ELR (cell line): Measurements from ENCODE around the gene OR14A2.
"Not testable (repeated sequence)": the region's sequence is repeated elsewhere in the genome, so short reads cannot be mapped to it uniquely, and the experiment has no call there.

Experiments used
- DNase-seq: peaks from one replicate; pipeline ENCODE4 v3.0.0-alpha.2; 2015; ENCODE audit warnings: low read depth

The OR14A2 gene

DNA sequence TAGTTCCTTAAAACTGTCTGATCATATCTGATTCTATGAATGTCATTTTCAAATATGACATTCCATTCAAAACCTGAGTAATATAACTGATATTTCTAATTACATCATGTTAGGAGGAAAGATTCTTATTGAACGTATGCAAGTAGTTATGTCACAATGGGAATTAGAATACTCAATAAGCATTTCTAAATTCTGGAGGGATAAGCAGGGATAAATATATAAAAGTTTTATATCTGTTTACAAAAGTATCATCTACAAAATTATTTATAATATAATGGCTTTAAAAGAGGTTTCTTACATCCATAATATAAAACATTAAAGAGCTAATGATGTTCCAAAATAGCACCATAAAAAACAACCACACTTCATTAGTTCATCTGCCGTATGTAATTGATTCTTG, at the start of gene OR14A2:
Gene OR14A2 (minus strand): TSS at position 101 of the 400 bp plus-strand sequence.
- DNase-seq: no peak

DNA sequence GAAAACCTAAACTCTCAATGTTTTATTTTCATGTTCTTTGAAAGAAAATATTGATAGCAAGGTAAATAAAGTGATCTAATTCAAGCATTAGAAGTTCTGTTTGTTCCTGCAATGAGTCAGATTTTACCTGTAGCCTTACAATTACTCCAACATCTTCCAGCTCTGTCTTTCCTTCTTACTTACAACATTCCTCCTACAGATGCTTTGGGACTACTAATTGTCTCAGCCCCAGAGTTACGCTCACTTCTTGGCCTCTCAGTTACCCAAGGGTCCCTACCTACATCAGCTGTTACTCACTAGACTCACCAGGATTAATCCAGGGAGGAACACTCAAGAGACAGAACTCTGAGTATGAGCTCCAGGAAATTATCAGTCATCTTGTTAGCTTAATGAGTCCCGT, 49.6 kb upstream of the OR14A2 start:
- no peak for DNase-seq

DNA sequence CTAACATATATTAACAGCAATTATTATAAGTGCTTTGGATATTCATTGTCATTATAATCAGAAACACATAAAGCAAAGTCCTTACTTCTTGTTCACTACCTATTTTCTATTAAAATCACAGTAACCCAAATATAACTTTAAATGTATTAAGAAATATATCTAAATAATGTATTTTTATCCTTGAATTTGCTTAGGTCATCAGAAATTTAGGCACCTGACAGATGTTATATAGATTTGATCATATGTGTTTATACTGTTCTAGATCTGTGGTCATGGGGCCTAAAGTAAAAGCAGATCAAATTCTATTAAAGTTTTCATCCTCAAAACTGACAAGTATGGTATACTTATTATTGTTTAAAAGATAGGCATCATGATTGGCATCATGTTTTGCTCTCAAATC, 21.7 kb upstream of the OR14A2 start:
- DNase-seq: no peak

DNA sequence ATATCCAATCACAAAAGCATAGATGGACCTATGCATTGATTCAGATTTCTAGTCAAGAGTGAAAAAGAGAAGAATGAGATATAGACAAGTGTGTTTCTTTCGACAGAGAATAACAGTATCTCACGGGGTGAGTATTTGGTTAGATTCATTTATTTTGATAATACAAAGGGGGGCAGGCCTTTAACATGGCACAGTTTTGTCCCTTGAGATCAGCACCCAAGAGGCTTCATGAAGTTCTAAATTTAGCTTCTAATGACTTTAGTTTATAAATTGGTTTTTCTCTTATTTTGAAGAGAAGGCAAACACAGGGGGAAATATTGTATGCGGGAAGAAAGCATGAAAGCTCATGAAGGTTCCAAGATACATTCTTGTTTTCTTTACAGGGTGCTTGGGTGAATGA, 12.5 kb upstream of the OR14A2 start, which contains the start of gene OR1C1:
Gene OR1C1 (minus strand): TSS at position 101 of the 400 bp plus-strand sequence. CDS start 2,150 bp downstream, outside the sequence.
- DNase-seq: no peak

DNA sequence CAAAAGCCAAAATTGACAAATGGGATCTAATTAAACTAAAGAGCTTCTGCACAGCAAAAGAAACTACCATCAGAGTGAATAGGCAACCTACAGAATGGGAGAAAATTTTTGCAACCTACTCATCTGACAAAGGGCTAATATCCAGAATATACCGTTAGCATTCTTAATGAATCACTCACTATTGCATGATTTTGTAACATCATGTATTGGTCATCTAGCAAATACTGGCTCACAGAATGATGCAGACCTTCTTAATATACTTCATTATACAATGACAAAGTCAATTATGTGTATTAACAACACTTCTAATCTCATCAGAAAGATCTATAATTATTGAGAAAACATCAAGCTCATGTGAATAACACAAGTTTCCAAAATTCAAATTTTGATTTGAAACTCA, 6.4 kb upstream of the OR14A2 start:
- DNase-seq: not testable (repeated sequence)

DNA sequence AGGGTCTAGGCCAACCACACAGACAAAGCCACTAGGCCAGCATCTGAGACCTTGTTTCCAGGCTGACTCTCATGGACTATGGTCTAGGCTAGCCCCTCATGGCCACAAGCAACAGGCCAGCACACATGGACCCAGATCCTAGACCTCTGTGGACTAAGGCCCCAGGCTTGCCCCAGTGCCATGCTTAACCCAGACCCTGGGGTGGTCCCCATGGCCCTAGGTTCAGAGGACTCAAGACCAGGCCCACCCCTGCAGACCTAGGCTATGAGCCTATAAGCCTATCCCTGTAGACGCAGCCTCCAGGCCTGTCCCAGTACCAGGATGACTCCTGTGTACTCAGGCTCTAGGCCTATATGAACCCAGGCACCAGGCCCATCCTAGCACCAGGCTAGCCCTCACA, 1.9 kb upstream of the OR14A2 start:
- DNase-seq: no peak

DNA sequence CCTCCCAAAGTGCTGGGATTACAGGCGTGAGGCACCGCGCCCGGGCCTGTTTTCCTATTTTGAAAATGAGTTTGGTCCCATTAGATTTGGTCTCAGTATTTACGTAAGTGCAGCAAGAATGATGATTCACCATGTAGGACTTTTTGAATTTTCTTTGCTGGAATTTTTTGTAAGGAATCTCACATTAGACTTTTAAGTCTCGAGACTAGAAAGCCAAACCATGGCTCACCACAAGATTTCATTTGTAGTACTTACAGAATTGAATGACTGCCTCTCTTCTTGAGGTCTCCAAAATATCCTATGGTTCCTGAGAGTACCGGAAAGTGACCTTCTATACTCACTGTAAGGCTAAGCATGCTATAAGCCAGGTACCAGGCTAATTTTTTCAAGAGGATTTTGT, 325 bp downstream of the OR14A2 start:
- peak; percentile 38 for DNase-seq

DNA sequence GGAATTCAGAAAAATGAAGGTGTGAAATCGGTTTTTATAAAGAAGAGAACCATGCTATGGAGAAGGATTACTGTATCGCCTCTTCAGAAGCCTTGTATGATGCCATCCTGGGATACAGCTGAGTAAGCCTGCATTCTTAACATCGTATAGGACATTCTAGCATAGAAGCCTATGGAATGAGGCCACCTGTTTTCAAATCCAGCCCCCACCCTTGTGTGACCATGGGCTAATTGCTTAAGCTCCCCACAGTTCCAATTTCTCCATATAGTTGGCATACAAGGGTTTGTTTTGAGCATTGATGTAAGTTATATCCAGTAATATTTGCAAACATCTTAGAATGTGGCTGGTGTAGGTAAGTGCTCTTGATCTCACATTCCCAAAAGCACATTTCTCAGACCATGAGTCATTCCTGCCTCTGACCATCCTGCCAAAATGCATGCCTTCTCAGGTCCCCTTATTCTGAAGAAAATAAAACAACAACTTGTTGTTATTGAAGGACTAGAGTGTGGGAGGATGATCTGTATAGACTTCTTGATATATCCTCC, 1.5 kb downstream of the OR14A2 start:
- no peak for DNase-seq

DNA sequence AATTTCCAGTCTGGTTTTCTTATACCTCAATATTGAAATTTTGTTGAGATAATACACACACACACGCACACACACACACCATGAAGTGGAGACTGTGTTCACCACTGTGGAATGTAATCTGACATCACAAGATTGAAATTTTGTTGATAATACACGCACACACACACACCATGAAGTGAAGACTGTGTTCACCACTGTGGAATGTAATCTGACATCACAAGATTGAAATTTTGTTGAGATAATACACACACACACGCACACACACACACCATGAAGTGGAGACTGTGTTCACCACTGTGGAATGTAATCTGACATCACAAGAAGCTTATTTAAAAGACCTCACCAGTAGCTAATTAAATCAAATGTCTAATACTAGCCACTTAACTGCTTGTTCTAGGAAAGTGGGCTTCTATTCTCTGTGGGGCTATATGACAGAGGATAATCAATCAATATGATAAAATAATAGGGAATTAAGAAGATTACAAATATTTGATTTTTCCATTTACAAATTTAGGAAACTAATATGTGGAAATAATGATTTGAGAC, 5.7 kb downstream of the OR14A2 start:
- DNase-seq: peak; percentile 38

DNA sequence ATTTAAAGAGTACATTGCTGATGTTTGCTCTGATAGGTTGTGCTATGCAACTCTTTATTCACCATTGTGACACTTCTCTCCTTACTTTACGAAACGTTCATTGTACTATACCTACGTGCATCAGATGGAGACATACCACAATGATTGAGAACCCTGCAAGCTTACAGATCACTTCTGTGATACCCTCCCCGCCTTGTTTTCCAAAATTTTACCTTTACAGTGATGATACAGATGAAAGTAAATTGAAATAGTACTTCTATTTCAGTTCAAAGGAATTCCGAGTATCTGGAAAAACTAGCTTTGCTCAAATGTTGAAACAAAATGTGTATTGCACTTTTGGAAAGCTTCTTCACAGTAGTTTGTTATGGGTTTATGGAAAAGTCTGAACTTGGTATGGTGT, 6.2 kb downstream of the OR14A2 start:
- DNase-seq: no peak

DNA sequence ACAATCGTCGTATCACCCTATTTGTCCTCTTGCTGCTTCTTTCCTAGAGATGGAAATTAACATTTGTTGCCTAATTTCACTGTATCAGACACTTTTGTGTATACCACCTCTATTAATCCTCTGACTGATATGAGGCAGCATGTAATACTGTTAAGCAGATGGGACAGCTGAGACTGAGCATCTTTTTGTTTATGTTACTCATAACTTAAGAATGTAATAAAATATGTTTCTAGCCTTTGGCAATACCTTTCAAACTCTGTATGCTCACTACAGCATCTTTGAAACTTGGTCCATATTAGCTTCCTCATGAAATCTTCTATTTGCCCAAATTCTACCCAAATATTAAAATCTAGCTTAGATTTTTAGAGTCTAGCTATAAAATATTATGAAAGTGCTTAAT, 7.2 kb downstream of the OR14A2 start:
- DNase-seq: peak; percentile 48

DNA sequence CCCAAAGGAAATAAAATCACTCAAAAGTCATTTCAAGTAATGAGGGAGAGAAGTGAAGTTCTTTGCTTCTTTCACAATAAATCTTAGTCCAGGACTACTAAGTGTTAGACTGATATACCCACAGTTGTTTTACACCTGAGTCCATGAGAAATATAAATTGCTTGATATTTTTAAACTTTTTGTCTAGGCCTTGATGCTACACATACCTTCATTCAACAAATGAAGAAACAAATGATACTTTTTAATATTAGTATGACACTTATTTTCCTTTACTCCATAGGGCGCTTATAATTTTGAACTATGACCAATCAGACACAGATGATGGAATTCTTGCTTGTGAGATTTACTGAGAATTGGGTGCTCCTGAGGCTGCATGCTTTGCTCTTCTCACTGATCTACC, 9.6 kb downstream of the OR14A2 start, which contains the start of gene OR14K1:
Gene OR14K1 (plus strand): TSS at position 301 of the 400 bp plus-strand sequence. CDS start 0 bp downstream, at position 301.
- DNase-seq: no peak

DNA sequence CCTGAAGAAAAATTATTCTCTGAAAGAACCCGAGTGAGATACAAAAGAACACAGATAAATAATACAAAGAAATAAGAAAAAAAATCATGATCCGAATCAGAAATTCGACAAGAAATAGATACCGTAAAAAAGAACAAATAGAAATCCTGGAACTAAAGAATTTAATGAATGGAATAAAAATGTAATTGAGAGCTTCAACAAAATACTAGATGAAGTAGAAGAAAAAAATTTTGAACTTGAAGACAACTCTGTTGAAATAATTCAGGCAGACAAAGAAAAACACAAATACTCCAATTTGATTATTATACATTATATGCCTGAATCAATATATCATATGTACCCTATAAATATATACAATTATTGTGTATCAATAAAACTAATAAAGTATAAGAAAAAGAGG, 26.7 kb downstream of the OR14A2 start:
- DNase-seq: no peak

DNA sequence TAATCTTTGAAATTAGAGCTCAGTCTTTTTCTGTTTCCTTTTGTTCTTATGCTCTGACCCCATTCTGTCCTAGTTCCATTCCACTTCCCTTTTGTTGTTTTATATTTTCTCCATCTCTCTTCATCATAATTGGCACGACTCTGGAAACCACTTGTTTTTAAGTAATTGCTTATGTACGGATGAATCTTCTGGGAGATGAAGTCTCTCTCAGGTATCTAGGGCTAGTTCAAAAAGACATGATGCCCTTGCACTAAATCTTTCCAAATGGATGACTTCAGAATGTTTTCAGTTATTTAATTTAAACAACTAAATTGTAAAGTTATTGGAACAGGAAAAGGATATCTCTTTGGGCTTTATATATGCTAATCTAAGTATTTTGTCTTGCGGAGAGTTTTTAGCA, 31.4 kb downstream of the OR14A2 start, which contains the start of gene OR6F1:
Gene OR6F1 (minus strand): TSS at position 101 of the 400 bp plus-strand sequence. CDS start 3,891 bp downstream, outside the sequence.
- DNase-seq: no peak

DNA sequence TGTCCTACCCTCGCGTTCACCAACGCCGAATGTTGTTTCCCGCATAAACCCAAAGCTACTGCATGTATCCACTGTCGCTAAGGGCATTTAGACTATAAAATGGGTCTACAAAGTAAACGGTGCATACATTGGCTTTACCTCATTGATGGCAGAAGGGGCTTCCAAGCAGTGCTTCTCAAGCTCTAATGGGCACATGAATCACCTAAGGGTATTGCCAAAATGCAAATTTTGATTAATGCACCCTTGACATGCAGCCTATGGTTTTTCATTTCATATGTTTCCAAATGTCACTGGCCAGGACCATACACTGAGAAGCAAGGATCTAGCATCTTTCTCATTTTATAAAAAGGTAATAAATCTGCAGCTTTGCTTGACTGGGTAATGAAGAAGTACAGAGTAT, 34.2 kb downstream of the OR14A2 start:
- no peak for DNase-seq

DNA sequence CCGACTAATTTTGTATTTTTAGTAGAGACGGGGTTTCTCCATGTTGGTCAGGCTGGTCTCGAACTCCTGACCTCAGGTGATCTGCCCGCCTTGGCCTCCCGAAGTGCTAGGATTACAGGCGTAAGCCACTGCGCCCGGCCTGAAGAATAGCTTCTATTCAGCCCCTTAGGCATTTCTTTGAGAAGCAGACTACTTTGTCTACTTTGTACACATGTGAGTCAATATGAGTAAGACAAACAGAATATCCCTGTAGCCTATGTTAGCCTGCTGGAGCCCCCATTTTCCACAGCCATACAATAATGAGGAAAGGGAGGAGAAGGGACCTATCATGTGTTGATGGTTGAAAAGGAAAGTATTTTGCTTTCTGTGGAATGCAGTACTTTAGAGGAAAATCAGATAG, 37.3 kb downstream of the OR14A2 start:
- DNase-seq: peak; percentile 1

DNA sequence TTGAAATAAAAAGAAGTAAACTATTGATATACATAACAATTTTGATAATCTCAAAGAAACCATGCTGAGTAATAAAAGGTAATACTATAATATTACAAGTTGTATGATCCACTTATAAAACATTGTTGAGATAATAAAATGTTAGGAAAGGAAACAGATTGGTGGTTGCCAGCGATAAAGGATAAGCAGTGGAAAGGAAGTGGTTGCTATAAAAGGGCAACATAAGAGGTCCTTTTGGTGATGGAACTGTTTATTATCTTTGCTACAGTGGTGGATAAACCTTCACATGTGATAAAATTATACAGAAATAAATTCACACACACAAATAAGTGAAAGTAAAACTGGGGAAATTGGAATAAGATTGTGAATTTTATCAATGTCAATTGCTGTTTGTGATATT, 46.6 kb downstream of the OR14A2 start:
- DNase-seq: no peak

DNA sequence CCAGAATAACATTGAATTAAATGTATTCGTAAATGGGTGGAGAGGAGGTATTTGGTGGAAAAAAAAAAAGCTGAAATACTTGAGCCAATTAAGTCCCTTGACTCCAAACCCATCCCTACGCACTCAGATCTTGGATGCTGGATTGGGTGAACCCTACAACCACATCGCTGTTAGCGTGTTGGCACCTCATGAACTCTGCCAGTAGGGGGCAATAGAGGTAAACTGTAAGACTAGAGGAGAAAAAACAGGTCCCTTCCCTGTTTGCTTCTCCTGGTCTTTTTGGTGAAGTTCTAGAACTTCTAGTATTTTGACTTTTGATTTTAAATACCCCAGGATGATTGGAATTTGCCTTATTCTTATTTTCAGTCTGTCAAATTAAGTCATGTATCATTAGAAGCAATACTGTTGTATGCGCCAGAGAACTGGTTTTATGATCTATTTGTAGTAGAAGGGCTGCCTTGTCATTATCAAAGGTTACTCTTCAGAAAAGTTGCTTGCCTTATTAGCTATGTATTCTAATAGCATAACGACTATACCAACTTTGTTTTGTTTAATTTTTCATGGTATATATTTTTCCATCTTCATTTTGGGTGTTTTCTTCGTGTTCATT, 66.5 kb downstream of the OR14A2 start:
- DNase-seq: peak; percentile 58

DNA sequence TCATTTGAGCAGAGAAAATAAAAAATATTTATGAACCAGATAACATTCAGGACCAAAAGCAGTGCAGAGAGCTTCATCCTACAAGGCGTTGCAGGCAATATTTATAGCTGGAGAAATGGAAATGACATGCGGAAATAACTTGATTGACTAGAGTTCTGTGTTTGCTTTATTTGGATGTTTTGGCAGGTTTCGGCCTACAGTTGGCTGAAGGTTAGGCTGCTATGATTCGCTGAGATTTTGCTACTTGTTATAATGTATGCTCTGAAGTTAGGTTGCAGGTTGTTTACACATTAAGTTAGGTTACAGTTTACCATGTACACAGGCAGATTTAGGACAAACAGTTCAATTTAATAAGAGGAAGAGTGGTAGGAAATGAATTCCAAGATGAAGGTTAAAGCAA, 67.8 kb downstream of the OR14A2 start:
- DNase-seq: no peak

DNA sequence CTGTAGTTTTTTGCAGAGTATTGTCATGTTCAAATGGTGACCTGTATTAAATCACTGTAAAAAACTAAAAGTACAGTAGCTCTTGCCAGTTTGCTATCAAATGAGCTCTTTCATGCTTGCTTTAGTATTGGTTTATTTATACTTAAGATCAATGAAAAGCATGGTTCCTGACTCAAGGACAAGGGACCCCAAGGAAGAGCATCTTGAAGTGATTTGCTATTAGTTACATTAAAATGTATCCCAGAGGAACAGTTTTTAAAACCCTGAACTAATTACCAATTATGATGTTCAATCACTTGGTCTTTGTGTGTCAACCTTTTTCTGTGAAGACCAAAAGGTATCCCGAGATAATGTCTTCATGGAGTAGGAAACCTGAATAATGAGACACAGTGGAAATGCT, 68.3 kb downstream of the OR14A2 start, which contains the start of gene OR13G1:
Gene OR13G1 (minus strand): TSS at position 101 of the 400 bp plus-strand sequence. CDS start 6,698 bp downstream, outside the sequence.
- no peak for DNase-seq
